IMR-90 (cell line): ENCODE results near the gene FBP1. TPM values are rescaled to one million over a fixed set of nuclear protein-coding genes. Genes with fewer than 3 reads are reported as not detected.

Experiments
- ATAC-seq: fragments of 200-7000 bp; cut with Tn5 transposase; 2 replicates; pipeline ENCODE4 v1.9.1; 2020; ENCODE audit warnings: low read depth, mild to moderate bottlenecking, moderate library complexity
- BruUV-seq: library from RNA; stranded (reverse); fragments of 400-500 nt; replicated peaks from 2 replicates; lab custom pipeline; 2021; lab: Mats Ljungman, UMichigan
- CTCF ChIA-PET: fragments of 300-600 bp; formaldehyde crosslinking; extraction: SDS; loops from one replicate; lab custom pipeline; 2021; ENCODE audit warnings: antibody characterized with exemption; lab: Yijun Ruan, JAX
- POLR2A ChIA-PET: fragments of 300-600 bp; sonication (Branson Sonifier 250); formaldehyde crosslinking; loops from one replicate; lab custom pipeline; 2022; ENCODE audit warnings: antibody characterized with exemption; ENCODE audit not compliant: unreplicated experiment; lab: Charles Lee
- DNase-seq: peaks from one replicate; pipeline ENCODE4 v3.0.0; 2013
- H2AFZ ChIP-seq: replicated peaks from 2 replicates; pipeline ENCODE3; 2013; ENCODE audit warnings: low read length, mild to moderate bottlenecking; ENCODE audit not compliant: poor library complexity
- H2AK5ac ChIP-seq: 2 replicates; pipeline ENCODE4 v1.6.1; 2013; ENCODE audit warnings: low read depth, low read length, inconsistent platforms
- H2AK9ac ChIP-seq: replicated peaks from 2 replicates; pipeline ENCODE3; 2013; ENCODE audit warnings: mild to moderate bottlenecking, low read depth, low read length, moderate library complexity; ENCODE audit not compliant: poor library complexity
- H2BK120ac ChIP-seq: 2 replicates; pipeline ENCODE4 v1.6.1; 2013; ENCODE audit warnings: low read depth, low read length, inconsistent platforms
- H2BK15ac ChIP-seq: 3 replicates; pipeline ENCODE4 v1.6.1; 2013; ENCODE audit warnings: low read depth, low read length, inconsistent platforms
- H2BK20ac ChIP-seq: 2 replicates; pipeline ENCODE4 v1.6.1; 2013; ENCODE audit warnings: low read depth, mild to moderate bottlenecking, inconsistent platforms, low read length, moderate library complexity
- H2BK5ac ChIP-seq: 2 replicates; pipeline ENCODE4 v1.6.1; 2013; ENCODE audit warnings: mild to moderate bottlenecking, low read depth, low read length, inconsistent platforms; ENCODE audit not compliant: poor library complexity, severe bottlenecking
- H3K14ac ChIP-seq: replicated peaks from 2 replicates; pipeline ENCODE4 v1.6.1; 2013; ENCODE audit warnings: low read depth, low read length, inconsistent platforms
- H3K18ac ChIP-seq: 2 replicates; pipeline ENCODE4 v1.6.1; 2013; ENCODE audit warnings: low read depth, low read length, control low read depth
- H3K23ac ChIP-seq: 2 replicates; pipeline ENCODE4 v1.6.1; 2013; ENCODE audit warnings: low read depth, low read length, inconsistent platforms
- H3K27ac ChIP-seq: 2 replicates; pipeline ENCODE4 v1.5.1; 2013; ENCODE audit warnings: mild to moderate bottlenecking, control low read depth, low read length; ENCODE audit not compliant: insufficient read depth
- H3K27me3 ChIP-seq: 2 replicates; pipeline ENCODE4 v1.6.1; 2013; ENCODE audit warnings: low read length; ENCODE audit not compliant: control insufficient read depth, insufficient read depth
- H3K36me3 ChIP-seq: 2 replicates; pipeline ENCODE4 v1.6.1; 2013; ENCODE audit warnings: low read length, mixed read lengths; ENCODE audit not compliant: control insufficient read depth, insufficient read depth
- H3K4ac ChIP-seq: 2 replicates; pipeline ENCODE4 v1.6.1; 2013; ENCODE audit warnings: low read depth, low read length, inconsistent platforms
- H3K4me1 ChIP-seq: 2 replicates; pipeline ENCODE4 v1.6.1; 2013; ENCODE audit warnings: low read length, mixed read lengths; ENCODE audit not compliant: control insufficient read depth, insufficient read depth
- H3K4me2 ChIP-seq: 2 replicates; pipeline ENCODE4 v1.6.1; 2013; ENCODE audit warnings: low read depth, mild to moderate bottlenecking, control low read depth, low read length, moderate library complexity
- H3K4me3 ChIP-seq: 2 replicates; pipeline ENCODE4 v1.5.1; 2013; ENCODE audit warnings: low read depth, mild to moderate bottlenecking, control low read depth, low read length, moderate library complexity; ENCODE audit not compliant: insufficient read depth
- H3K56ac ChIP-seq: 2 replicates; pipeline ENCODE4 v1.6.1; 2013; ENCODE audit warnings: low read length, inconsistent platforms; ENCODE audit not compliant: insufficient read depth; ENCODE audit errors: extremely low read depth
- H3K79me1 ChIP-seq, 2 experiments: 2 replicates each; pipeline ENCODE4 v1.6.1; 2013; ENCODE audit warnings: low read length in 2 of 2, inconsistent platforms in 1 of 2, low read depth in 1 of 2
- H3K9ac ChIP-seq: 2 replicates; pipeline ENCODE4 v1.6.1; 2013; ENCODE audit warnings: low read depth, low read length, control low read depth
- H3K9me1 ChIP-seq: 2 replicates; pipeline ENCODE4 v1.6.1; 2013; ENCODE audit warnings: low read length, inconsistent platforms; ENCODE audit not compliant: insufficient read depth
- H3K9me3 ChIP-seq: 2 replicates; pipeline ENCODE4 v1.6.1; 2013; ENCODE audit warnings: low read length; ENCODE audit not compliant: control insufficient read depth, insufficient read depth
- H4K20me1 ChIP-seq: 2 replicates; pipeline ENCODE4 v1.6.1; 2013; ENCODE audit warnings: low read length, inconsistent platforms; ENCODE audit not compliant: insufficient read depth
- H4K5ac ChIP-seq: 2 replicates; pipeline ENCODE4 v1.6.1; 2013; ENCODE audit warnings: mild to moderate bottlenecking, low read depth, low read length, control low read depth
- H4K8ac ChIP-seq, 2 experiments: 2 replicates each; pipeline ENCODE4 v1.6.1; 2013; ENCODE audit warnings: low read depth in 2 of 2, low read length in 2 of 2, control low read depth in 1 of 2, inconsistent platforms in 1 of 2
- H4K91ac ChIP-seq: 2 replicates; pipeline ENCODE4 v1.6.1; 2013; ENCODE audit warnings: low read depth, low read length, inconsistent platforms; ENCODE audit not compliant: insufficient read depth
- RAD21 ChIP-seq: IDR thresholded peaks from 2 replicates; pipeline ENCODE4 v1.6.1; 2012; ENCODE audit warnings: low read length, improper control_type of control experiment
- WGBS, 2 experiments: methylation state at CpG; one replicate each; pipeline versions ENCODE4 v1.1.5 to v1.1.7; 2013; ENCODE audit warnings: missing lambda C conversion rate in 2 of 2; ENCODE audit not compliant: insufficient read length in 1 of 2; ENCODE audit errors: extremely low coverage in 2 of 2; 5-methylcytosine and 5-hydroxymethylcytosine counted together
- dilution Hi-C: fragments of 300-500 bp; cut with HindIII; formaldehyde crosslinking; loops from one replicate; pipeline ENCODE4 v1.14.3; 2018; ENCODE audit warnings: low sequenced_read_pairs; ENCODE audit not compliant: unreplicated experiment
- in situ Hi-C: fragments of 300-500 bp; cut with MboI; formaldehyde crosslinking; loops from 3 replicates; pipeline ENCODE4 v1.14.3; 2019; ENCODE audit warnings: low sequenced_read_pairs, inconsistent platforms, mixed read lengths
- intact Hi-C: fragments of 100-400 bp; cut with micrococcal nuclease; formaldehyde crosslinking; loops from 2 replicates; pipeline ENCODE4 v1.10.0; 2022
- polyA plus RNA-seq, 3 experiments: library from polyadenylated mRNA; depleted of rRNA; stranded (reverse); fragments of >200 nt; gene quantifications; 2 replicates each; pipeline ENCODE4 v1.2.3, GENCODE V29; 2012; ENCODE audit warnings: low replicate concordance in 1 of 3
- total RNA-seq: library from RNA; depleted of rRNA; stranded (reverse); fragments of >200 nt; gene quantifications from 2 replicates; pipeline ENCODE4 v1.2.3, GENCODE V29; 2012

Gene FBP1
- total and polyA plus RNA-seq, 2 of the 4 experiments (the other 2 are of a cell fraction) = not detected

- Histone ChIP-seq H2BK5ac (no peak overlapping the region), H2BK20ac (no peak overlapping the region), H4K8ac (no peak overlapping the region), H2AK9ac (no peak overlapping the region), H3K4ac (no peak overlapping the region), H3K27ac (no peak overlapping the region), H3K18ac (no peak overlapping the region), H3K23ac (no peak overlapping the region), H3K9me3 (no peaks in the 10 kb centered on the region), H3K4me3 (no peak overlapping the region), H3K36me3 (no peaks in the 10 kb centered on the region), H3K27me3 (peaks cover 43% of the 10 kb centered on the region), H3K4me1 (no peaks in the 10 kb centered on the region; the same call in 1 of the 2 replicates), H4K91ac (no peak overlapping the region), H4K5ac (no peak overlapping the region), H3K14ac (no peak overlapping the region), H4K20me1 (no peaks in the 10 kb centered on the region), H3K4me2 (no peak overlapping the region), H2AFZ (peak overlapping the region; percentile 48), H3K9ac (no peak overlapping the region), H2BK120ac (no peak overlapping the region), H3K9me1 (no peaks in the 10 kb centered on the region), H3K79me1 (no peaks in the 10 kb centered on the region), H2AK5ac (no peak overlapping the region), H2BK15ac (no peak overlapping the region), H3K56ac (no peak overlapping the region)
- no peak for TF ChIP-seq RAD21
- 65% methylated on average over 5 of the region's 5 CpGs; no CpG with 5 or more reads in 1 of the 2 experiments for WGBS, 2 experiments
- ChIA-PET POLR2A (no interaction called here), CTCF (no interaction called here)
- BruUV-seq = no TSS peak
- ATAC-seq (no peak), DNase-seq (no peak)
- intact Hi-C loops (no loop called here), in situ Hi-C loops (no loop called here), dilution Hi-C loops (no loop called here)
Observed at GRCh38 chr9:94642501-94642900, 3.2 kb upstream of the FBP1 start.
